Fibroblast of upper back skin (primary cell): Measurements from ENCODE around the gene PHKA1.
"Not testable (repeated sequence)": the region's sequence is repeated elsewhere in the genome, so short reads cannot be mapped to it uniquely, and the experiment has no call there.

Experiments
- DNase-seq: peaks from one replicate; pipeline ENCODE4 v3.0.0-alpha.2; 2013

PHKA1 gene

GRCh38 chrX:72568406-72569092, 145.6 kb downstream of the PHKA1 start:
- DNase-seq = no peak

GRCh38 chrX:72566448-72566847, 147.7 kb downstream of the PHKA1 start:
- no peak for DNase-seq

- DNase-seq = not testable (repeated sequence)
Measured at GRCh38 chrX:72559655-72560054, 154.5 kb downstream of the PHKA1 start.

- peak; percentile 33 for DNase-seq
Measured at GRCh38 chrX:72554448-72555140, 159.5 kb downstream of the PHKA1 start.

- not testable (repeated sequence) for DNase-seq
Measured at GRCh38 chrX:72552443-72552842, 161.7 kb downstream of the PHKA1 start.

GRCh38 chrX:72545990-72546389, 168.1 kb downstream of the PHKA1 start:
- DNase-seq = peak; percentile 1

GRCh38 chrX:72540318-72540717, 173.8 kb downstream of the PHKA1 start:
- peak; percentile 40 for DNase-seq

- DNase-seq = no peak
Measured at GRCh38 chrX:72539822-72540221, 174.3 kb downstream of the PHKA1 start.

- no peak for DNase-seq
Measured at GRCh38 chrX:72536542-72536941, 177.6 kb downstream of the PHKA1 start.

- peak; percentile 19 for DNase-seq
Measured at GRCh38 chrX:72532366-72532765, 181.7 kb downstream of the PHKA1 start.
